ENCODE data around the gene GPR42.
"Not testable (repeated sequence)": the region's sequence is repeated elsewhere in the genome, so short reads cannot be mapped to it uniquely, and the experiment has no call there.

Gene GPR42

DNA sequence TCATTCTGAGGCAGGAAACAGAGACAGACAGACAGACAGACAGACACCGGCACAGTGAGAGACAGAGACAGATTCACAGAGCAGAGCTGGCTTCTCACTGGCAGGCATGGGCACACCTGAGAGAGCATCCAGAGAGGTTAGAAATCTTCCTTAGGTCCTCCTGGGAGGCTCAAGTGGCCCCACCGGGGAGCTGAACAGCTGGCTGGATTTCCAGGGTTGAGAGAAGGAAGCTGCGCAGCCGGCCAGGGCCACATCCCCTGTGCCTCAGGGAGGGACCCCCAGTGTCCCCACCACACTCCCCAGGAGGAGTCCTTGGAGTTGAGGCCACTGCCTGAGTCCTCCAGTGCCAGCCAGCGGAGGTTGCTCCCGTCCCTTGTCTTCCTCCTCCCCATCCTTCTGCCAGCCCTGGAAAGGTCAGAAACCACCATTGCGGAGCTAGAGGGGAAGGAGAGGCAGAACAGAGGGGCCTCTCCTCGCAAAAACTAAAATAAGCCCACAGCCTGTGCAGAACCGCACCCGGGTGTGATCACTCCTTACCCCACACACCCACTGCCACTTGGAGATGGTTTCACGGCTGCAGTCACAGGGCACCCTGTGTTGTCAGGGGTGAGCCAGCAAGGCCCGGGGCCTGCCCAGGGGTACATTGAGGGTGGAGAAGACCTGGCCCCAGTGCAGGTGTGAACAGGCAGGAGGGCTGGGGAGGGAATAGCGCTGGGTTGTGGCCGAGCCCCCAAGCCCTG, 8.4 kb upstream of the GPR42 start:
- Histone ChIP-seq H3K4me1 (ENCODE audit: control insufficient read depth in 1 of 2, insufficient read depth in 2 of 2, low read length in 2 of 2) (no peaks in the 10 kb centered on the region), H3K9ac (ENCODE audit: low read depth in 1 of 2, low read length in 2 of 2) (no peak overlapping the region), H3K36me3 (ENCODE audit: control insufficient read depth in 1 of 2, insufficient read depth in 2 of 2, low read length in 2 of 2) (no peaks in the 10 kb centered on the region), H3K27ac (ENCODE audit: low read depth, low read length) (no peak overlapping the region), H3K9me3 (ENCODE audit: control insufficient read depth in 1 of 2, low read length in 2 of 2) (no peaks in the 10 kb centered on the region), H3K27me3 (ENCODE audit: control insufficient read depth in 1 of 2, insufficient read depth in 2 of 2, low read length in 2 of 2) (no peaks in the 10 kb centered on the region), H3K4me3 (ENCODE audit: low read depth in 1 of 2, low read length in 2 of 2) (no peak overlapping the region)

GRCh38 chr19:35363001-35363590, 7.8 kb upstream of the GPR42 start:
- no peak overlapping the region for H3K4me3 ChIP-seq (ENCODE audit: low read depth in 1 of 2, low read length in 2 of 2)
- H3K27me3 ChIP-seq (ENCODE audit: control insufficient read depth in 1 of 2, insufficient read depth in 2 of 2, low read length in 2 of 2), result no peaks in the 10 kb centered on the region
- no peaks in the 10 kb centered on the region for H3K9me3 ChIP-seq (ENCODE audit: control insufficient read depth in 1 of 2, low read length in 2 of 2)
- no peaks in the 10 kb centered on the region for H3K4me1 ChIP-seq (ENCODE audit: control insufficient read depth in 1 of 2, insufficient read depth in 2 of 2, low read length in 2 of 2)
- no peak overlapping the region for H3K27ac ChIP-seq (ENCODE audit: low read depth, low read length)
- H3K9ac ChIP-seq (ENCODE audit: low read depth in 1 of 2, low read length in 2 of 2), result no peak overlapping the region
- H3K36me3 ChIP-seq (ENCODE audit: control insufficient read depth in 1 of 2, insufficient read depth in 2 of 2, low read length in 2 of 2), result no peaks in the 10 kb centered on the region

- H3K4me3 ChIP-seq (ENCODE audit: low read depth in 1 of 2, low read length in 2 of 2), result no peak overlapping the region
- no peak overlapping the region for H3K27ac ChIP-seq (ENCODE audit: low read depth, low read length)
- no peaks in the 10 kb centered on the region for H3K9me3 ChIP-seq (ENCODE audit: control insufficient read depth in 1 of 2, low read length in 2 of 2)
- H3K36me3 ChIP-seq (ENCODE audit: control insufficient read depth in 1 of 2, insufficient read depth in 2 of 2, low read length in 2 of 2), result no peaks in the 10 kb centered on the region
- no peaks in the 10 kb centered on the region for H3K4me1 ChIP-seq (ENCODE audit: control insufficient read depth in 1 of 2, insufficient read depth in 2 of 2, low read length in 2 of 2)
- no peaks in the 10 kb centered on the region for H3K27me3 ChIP-seq (ENCODE audit: control insufficient read depth in 1 of 2, insufficient read depth in 2 of 2, low read length in 2 of 2)
- H3K9ac ChIP-seq (ENCODE audit: low read depth in 1 of 2, low read length in 2 of 2), result no peak overlapping the region
Measured at GRCh38 chr19:35363711-35364425, 7.0 kb upstream of the GPR42 start.

GRCh38 chr19:35365303-35365702, 5.6 kb upstream of the GPR42 start:
- no peaks in the 10 kb centered on the region for H3K4me1 ChIP-seq (ENCODE audit: control insufficient read depth in 1 of 2, insufficient read depth in 2 of 2, low read length in 2 of 2)
- H3K9ac ChIP-seq (ENCODE audit: low read depth in 1 of 2, low read length in 2 of 2), result no peak overlapping the region
- no peak overlapping the region for H3K27ac ChIP-seq (ENCODE audit: low read depth, low read length)
- H3K4me3 ChIP-seq (ENCODE audit: low read depth in 1 of 2, low read length in 2 of 2), result no peak overlapping the region
- no peaks in the 10 kb centered on the region for H3K9me3 ChIP-seq (ENCODE audit: control insufficient read depth in 1 of 2, low read length in 2 of 2)
- no peaks in the 10 kb centered on the region for H3K27me3 ChIP-seq (ENCODE audit: control insufficient read depth in 1 of 2, insufficient read depth in 2 of 2, low read length in 2 of 2)
- H3K36me3 ChIP-seq (ENCODE audit: control insufficient read depth in 1 of 2, insufficient read depth in 2 of 2, low read length in 2 of 2), result no peaks in the 10 kb centered on the region

DNA sequence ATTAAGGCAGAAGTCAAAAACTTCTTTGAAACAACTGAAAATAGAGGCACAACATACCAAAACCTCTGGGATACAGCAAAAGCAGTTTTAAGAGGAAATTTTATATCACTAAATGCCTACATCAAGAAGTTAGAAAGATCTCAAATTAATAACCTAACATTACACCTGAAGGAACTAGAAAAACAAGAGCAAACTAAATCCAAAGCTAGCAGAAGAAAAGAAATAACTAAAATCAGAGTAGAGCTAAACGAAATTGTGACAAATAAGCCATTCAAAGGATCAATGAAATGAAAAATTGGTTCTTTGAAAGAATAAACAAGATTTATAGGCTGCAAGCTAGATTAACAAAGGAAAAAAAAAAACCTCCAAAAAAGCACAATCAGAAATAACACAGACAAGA, 2.5 kb upstream of the GPR42 start:
- Histone ChIP-seq H3K27me3 (ENCODE audit: control insufficient read depth in 1 of 2, insufficient read depth in 2 of 2, low read length in 2 of 2) (no peaks in the 10 kb centered on the region), H3K9me3 (ENCODE audit: control insufficient read depth in 1 of 2, low read length in 2 of 2) (no peaks in the 10 kb centered on the region), H3K4me3 (ENCODE audit: low read depth in 1 of 2, low read length in 2 of 2) (no peak overlapping the region), H3K36me3 (ENCODE audit: control insufficient read depth in 1 of 2, insufficient read depth in 2 of 2, low read length in 2 of 2) (no peaks in the 10 kb centered on the region), H3K27ac (ENCODE audit: low read depth, low read length) (no peak overlapping the region), H3K9ac (ENCODE audit: low read depth in 1 of 2, low read length in 2 of 2) (no peak overlapping the region), H3K4me1 (ENCODE audit: control insufficient read depth in 1 of 2, insufficient read depth in 2 of 2, low read length in 2 of 2) (no peaks in the 10 kb centered on the region)

DNA sequence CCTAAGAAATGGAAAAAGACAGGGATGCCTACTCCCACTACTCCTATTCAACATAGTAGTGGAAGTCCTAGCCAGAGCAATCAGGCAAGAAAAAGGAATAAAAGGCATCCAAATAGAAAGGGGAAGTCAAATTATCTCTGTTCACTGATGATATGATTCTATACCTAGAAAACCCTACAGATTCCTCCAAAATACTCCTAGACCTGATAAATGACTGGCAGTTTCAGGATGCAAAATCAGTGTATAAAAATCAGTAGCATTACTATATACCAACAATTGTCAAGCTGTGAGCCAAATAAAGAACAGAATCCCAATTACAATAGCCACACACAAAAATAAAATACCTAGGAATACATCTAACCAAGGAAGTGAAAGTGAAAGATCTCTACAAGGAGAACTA, 1.3 kb upstream of the GPR42 start:
- Histone ChIP-seq H3K4me1 (ENCODE audit: control insufficient read depth in 1 of 2, insufficient read depth in 2 of 2, low read length in 2 of 2) (no peaks in the 10 kb centered on the region), H3K27me3 (ENCODE audit: control insufficient read depth in 1 of 2, insufficient read depth in 2 of 2, low read length in 2 of 2) (no peaks in the 10 kb centered on the region), H3K36me3 (ENCODE audit: control insufficient read depth in 1 of 2, insufficient read depth in 2 of 2, low read length in 2 of 2) (no peaks in the 10 kb centered on the region), H3K9ac (ENCODE audit: low read depth in 1 of 2, low read length in 2 of 2) (no peak overlapping the region), H3K4me3 (ENCODE audit: low read depth in 1 of 2, low read length in 2 of 2) (no peak overlapping the region), H3K27ac (ENCODE audit: low read depth, low read length) (no peak overlapping the region), H3K9me3 (ENCODE audit: control insufficient read depth in 1 of 2, low read length in 2 of 2) (no peaks in the 10 kb centered on the region)

DNA sequence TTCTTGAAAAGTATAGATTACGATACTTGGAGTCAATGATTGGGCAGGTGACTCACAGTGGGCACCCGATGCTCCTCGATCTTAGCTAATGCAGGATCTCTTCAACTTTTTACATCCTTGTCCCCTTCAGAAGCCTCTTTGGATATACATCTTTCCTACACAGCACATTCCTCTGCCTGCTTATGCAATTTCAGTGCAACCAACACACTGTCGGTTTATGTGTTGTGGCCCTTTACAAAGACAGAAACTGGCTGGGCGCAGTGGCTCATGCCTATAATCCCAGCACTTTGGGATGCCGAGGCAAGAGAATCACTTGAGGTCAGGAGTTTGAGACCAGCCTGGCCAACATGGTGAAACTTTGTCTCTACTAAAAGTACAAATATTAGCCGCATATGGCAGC, 2.6 kb downstream of the GPR42 start:
- H3K4me1 ChIP-seq (ENCODE audit: control insufficient read depth in 1 of 2, insufficient read depth in 2 of 2, low read length in 2 of 2), result peaks cover 0 to 5% of the 10 kb centered on the region in 2 donors
- H3K4me3 ChIP-seq (ENCODE audit: low read depth in 1 of 2, low read length in 2 of 2), result no peak overlapping the region
- H3K27ac ChIP-seq (ENCODE audit: low read depth, low read length), result no peak overlapping the region
- H3K9ac ChIP-seq (ENCODE audit: low read depth in 1 of 2, low read length in 2 of 2), result no peak overlapping the region
- peaks cover 0 to 1% of the 10 kb centered on the region in 2 donors for H3K9me3 ChIP-seq (ENCODE audit: control insufficient read depth in 1 of 2, low read length in 2 of 2)
- no peaks in the 10 kb centered on the region for H3K36me3 ChIP-seq (ENCODE audit: control insufficient read depth in 1 of 2, insufficient read depth in 2 of 2, low read length in 2 of 2)
- H3K27me3 ChIP-seq (ENCODE audit: control insufficient read depth in 1 of 2, insufficient read depth in 2 of 2, low read length in 2 of 2), result no peaks in the 10 kb centered on the region

DNA sequence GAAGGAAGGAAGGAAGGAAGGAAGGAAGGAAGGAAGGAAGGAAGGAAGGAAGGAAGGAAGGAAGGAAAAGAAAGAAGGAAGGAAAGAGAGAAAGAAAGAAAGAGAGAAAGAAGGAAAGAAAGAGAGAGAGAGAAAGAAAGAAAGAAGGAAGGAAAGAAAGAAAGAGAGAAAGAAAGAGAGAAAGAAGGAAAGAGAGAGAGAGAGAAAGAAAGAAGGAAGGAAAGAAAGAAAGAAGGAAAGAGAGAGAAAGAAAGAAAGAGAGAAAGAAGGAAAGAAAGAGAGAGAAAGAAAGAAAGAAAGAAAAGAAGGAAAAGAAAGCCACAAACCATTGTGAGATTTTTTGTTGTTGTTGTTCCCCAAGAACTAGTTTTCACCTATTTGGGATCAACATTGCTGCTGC, 3.2 kb downstream of the GPR42 start:
- H3K9ac ChIP-seq (ENCODE audit: low read depth in 1 of 2, low read length in 2 of 2); H3K9me3 ChIP-seq (ENCODE audit: control insufficient read depth in 1 of 2, low read length in 2 of 2); H3K4me1 ChIP-seq (ENCODE audit: control insufficient read depth in 1 of 2, insufficient read depth in 2 of 2, low read length in 2 of 2); H3K27ac ChIP-seq (ENCODE audit: low read depth, low read length); H3K4me3 ChIP-seq (ENCODE audit: low read depth in 1 of 2, low read length in 2 of 2); H3K27me3 ChIP-seq (ENCODE audit: control insufficient read depth in 1 of 2, insufficient read depth in 2 of 2, low read length in 2 of 2); H3K36me3 ChIP-seq (ENCODE audit: control insufficient read depth in 1 of 2, insufficient read depth in 2 of 2, low read length in 2 of 2): not testable (repeated sequence)

- H3K4me3 ChIP-seq (ENCODE audit: low read depth in 1 of 2, low read length in 2 of 2), result no peak overlapping the region
- no peak overlapping the region for H3K9ac ChIP-seq (ENCODE audit: low read depth in 1 of 2, low read length in 2 of 2)
- H3K27me3 ChIP-seq (ENCODE audit: control insufficient read depth in 1 of 2, insufficient read depth in 2 of 2, low read length in 2 of 2), result no peaks in the 10 kb centered on the region
- H3K36me3 ChIP-seq (ENCODE audit: control insufficient read depth in 1 of 2, insufficient read depth in 2 of 2, low read length in 2 of 2), result no peaks in the 10 kb centered on the region
- H3K27ac ChIP-seq (ENCODE audit: low read depth, low read length), result no peak overlapping the region
- peaks cover 0 to 3% of the 10 kb centered on the region in 2 donors for H3K9me3 ChIP-seq (ENCODE audit: control insufficient read depth in 1 of 2, low read length in 2 of 2)
- peaks cover 0 to 5% of the 10 kb centered on the region in 2 donors for H3K4me1 ChIP-seq (ENCODE audit: control insufficient read depth in 1 of 2, insufficient read depth in 2 of 2, low read length in 2 of 2)
Measured at GRCh38 chr19:35375505-35376307, 4.8 kb downstream of the GPR42 start.

GRCh38 chr19:35377656-35378055, 6.8 kb downstream of the GPR42 start:
- H3K9ac ChIP-seq (ENCODE audit: low read depth in 1 of 2, low read length in 2 of 2), result no peak overlapping the region
- no peaks in the 10 kb centered on the region for H3K36me3 ChIP-seq (ENCODE audit: control insufficient read depth in 1 of 2, insufficient read depth in 2 of 2, low read length in 2 of 2)
- H3K4me3 ChIP-seq (ENCODE audit: low read depth in 1 of 2, low read length in 2 of 2), result no peak overlapping the region
- peaks cover 0 to 3% of the 10 kb centered on the region in 2 donors for H3K9me3 ChIP-seq (ENCODE audit: control insufficient read depth in 1 of 2, low read length in 2 of 2)
- peaks cover 0 to 5% of the 10 kb centered on the region in 2 donors for H3K4me1 ChIP-seq (ENCODE audit: control insufficient read depth in 1 of 2, insufficient read depth in 2 of 2, low read length in 2 of 2)
- no peak overlapping the region for H3K27ac ChIP-seq (ENCODE audit: low read depth, low read length)
- no peaks in the 10 kb centered on the region for H3K27me3 ChIP-seq (ENCODE audit: control insufficient read depth in 1 of 2, insufficient read depth in 2 of 2, low read length in 2 of 2)
